Calu3 (cell line): ENCODE measurements around the gene RNU6-8. TPM values are rescaled to one million over a fixed set of nuclear protein-coding genes. Genes with fewer than 3 reads are reported as not detected.

Source experiments
- BruUV-seq: library from RNA; stranded (reverse); fragments of 400-500 nt; replicated peaks from 2 replicates; lab custom pipeline; 2021; lab: Mats Ljungman, UMichigan
- CTCF ChIA-PET: fragments of 300-600 bp; sonication (Branson Sonifier 250); formaldehyde crosslinking; loops from one replicate; lab custom pipeline; 2022; ENCODE audit warnings: antibody characterized with exemption; lab: Charles Lee
- DNase-seq: peaks from one replicate; pipeline ENCODE4 v3.0.0; 2022
- H3K27ac Mint-ChIP-seq: one replicate; pipeline ENCODE4 v1.8.0; 2022; ENCODE audit warnings: mixed read lengths; ENCODE audit not compliant: unreplicated experiment
- H3K27me3 Mint-ChIP-seq: one replicate; pipeline ENCODE4 v1.8.0; 2022; ENCODE audit warnings: mixed read lengths; ENCODE audit not compliant: unreplicated experiment
- H3K36me3 Mint-ChIP-seq: one replicate; pipeline ENCODE4 v1.8.0; 2022; ENCODE audit warnings: mild to moderate bottlenecking, moderate library complexity, mixed read lengths; ENCODE audit not compliant: insufficient read depth, unreplicated experiment
- H3K4me1 Mint-ChIP-seq: one replicate; pipeline ENCODE4 v1.8.0; 2022; ENCODE audit warnings: mild to moderate bottlenecking, low read depth, mixed read lengths; ENCODE audit not compliant: unreplicated experiment
- H3K4me3 Mint-ChIP-seq: one replicate; pipeline ENCODE4 v1.8.0; 2022; ENCODE audit warnings: mild to moderate bottlenecking, low read depth, moderate library complexity, mixed read lengths; ENCODE audit not compliant: unreplicated experiment
- H3K9me3 Mint-ChIP-seq: one replicate; pipeline ENCODE4 v1.8.0; 2022; ENCODE audit warnings: low read depth, mixed read lengths; ENCODE audit not compliant: unreplicated experiment
- CTCF ChIP-seq: fragments of 200-600 bp; IDR thresholded peaks from one replicate; pipeline ENCODE4 v1.8.0; 2022; ENCODE audit warnings: antibody characterized with exemption; ENCODE audit not compliant: unreplicated experiment
- intact Hi-C: fragments of 100-400 bp; cut with micrococcal nuclease; formaldehyde crosslinking; loops from one replicate; pipeline ENCODE4 v1.10.0; 2022; ENCODE audit not compliant: unreplicated experiment
- total RNA-seq: library from RNA; stranded (reverse); gene quantifications from 2 replicates; pipeline ENCODE4 v1.2.3, GENCODE V29; 2022

RNU6-8 gene
- total RNA-seq, 1 experiment from 2014 or later, result not detected

- CTCF ChIA-PET, result no interaction called here
- Mint-ChIP-seq H3K27me3 (no peaks in the 10 kb centered on the region), H3K9me3 (no peaks in the 10 kb centered on the region), H3K27ac (no peak overlapping the region), H3K36me3 (no peaks in the 10 kb centered on the region), H3K4me3 (no peak overlapping the region), H3K4me1 (no peaks in the 10 kb centered on the region)
- TF ChIP-seq CTCF, result no peak
- no TSS peak for BruUV-seq
- DNase-seq, result no peak
- intact Hi-C loops, result no loop called here
Observed at GRCh38 chr14:32249780-32250179, 46.7 kb upstream of the RNU6-8 start.

- TF ChIP-seq CTCF, result no peak
- Mint-ChIP-seq H3K4me1 (no peaks in the 10 kb centered on the region), H3K9me3 (no peaks in the 10 kb centered on the region), H3K27me3 (no peaks in the 10 kb centered on the region), H3K4me3 (no peak overlapping the region), H3K27ac (no peak overlapping the region), H3K36me3 (no peaks in the 10 kb centered on the region)
- CTCF ChIA-PET, result no interaction called here
- BruUV-seq, result no TSS peak
- DNase-seq, result no peak
- intact Hi-C loops, result no loop called here
Observed at GRCh38 chr14:32249371-32249770, 46.3 kb upstream of the RNU6-8 start.

GRCh38 chr14:32246751-32247150 lies 43.7 kb upstream of the RNU6-8 start:
- Mint-ChIP-seq H3K36me3 (no peaks in the 10 kb centered on the region), H3K27ac (no peak overlapping the region), H3K4me3 (no peak overlapping the region), H3K4me1 (no peaks in the 10 kb centered on the region), H3K27me3 (peaks cover 21% of the 10 kb centered on the region), H3K9me3 (no peaks in the 10 kb centered on the region)
- DNase-seq, result no peak
- intact Hi-C loops, result no loop called here
- BruUV-seq, result no TSS peak
- TF ChIP-seq CTCF, result no peak
- CTCF ChIA-PET, result interaction anchor here (0.6 to 1.5 kb wide), 4 partner anchors 8 to 223 kb away, joined by 3 to 4 read pairs (median 4); partner anchors contain the start of gene ARHGAP5

- Mint-ChIP-seq H3K4me3 (no peak overlapping the region), H3K36me3 (no peaks in the 10 kb centered on the region), H3K9me3 (no peaks in the 10 kb centered on the region), H3K27me3 (peaks cover 44% of the 10 kb centered on the region), H3K27ac (no peak overlapping the region), H3K4me1 (no peaks in the 10 kb centered on the region)
- no peak for TF ChIP-seq CTCF
- intact Hi-C loops, result no loop called here
- no peak for DNase-seq
- BruUV-seq, result no TSS peak
- CTCF ChIA-PET, result interaction anchor here (1.0 to 2.4 kb wide), 6 partner anchors 61 to 734 kb away, joined by 4 to 20 read pairs (median 6); partner anchors contain the start of gene ARHGAP5
Observed at GRCh38 chr14:32244404-32244803, 41.3 kb upstream of the RNU6-8 start.
